HG02623 (cell line): Measurements from ENCODE around the gene SGO1.
"Not testable (repeated sequence)": the region's sequence is repeated elsewhere in the genome, so short reads cannot be mapped to it uniquely, and the experiment has no call there.

Experiments
- ATAC-seq: cut with Tn5 transposase; IDR thresholded peaks from one replicate; pipeline ENCODE4 v1.9.1; 2021; ENCODE audit warnings: moderate library complexity; ENCODE audit not compliant: unreplicated experiment

Gene SGO1

DNA sequence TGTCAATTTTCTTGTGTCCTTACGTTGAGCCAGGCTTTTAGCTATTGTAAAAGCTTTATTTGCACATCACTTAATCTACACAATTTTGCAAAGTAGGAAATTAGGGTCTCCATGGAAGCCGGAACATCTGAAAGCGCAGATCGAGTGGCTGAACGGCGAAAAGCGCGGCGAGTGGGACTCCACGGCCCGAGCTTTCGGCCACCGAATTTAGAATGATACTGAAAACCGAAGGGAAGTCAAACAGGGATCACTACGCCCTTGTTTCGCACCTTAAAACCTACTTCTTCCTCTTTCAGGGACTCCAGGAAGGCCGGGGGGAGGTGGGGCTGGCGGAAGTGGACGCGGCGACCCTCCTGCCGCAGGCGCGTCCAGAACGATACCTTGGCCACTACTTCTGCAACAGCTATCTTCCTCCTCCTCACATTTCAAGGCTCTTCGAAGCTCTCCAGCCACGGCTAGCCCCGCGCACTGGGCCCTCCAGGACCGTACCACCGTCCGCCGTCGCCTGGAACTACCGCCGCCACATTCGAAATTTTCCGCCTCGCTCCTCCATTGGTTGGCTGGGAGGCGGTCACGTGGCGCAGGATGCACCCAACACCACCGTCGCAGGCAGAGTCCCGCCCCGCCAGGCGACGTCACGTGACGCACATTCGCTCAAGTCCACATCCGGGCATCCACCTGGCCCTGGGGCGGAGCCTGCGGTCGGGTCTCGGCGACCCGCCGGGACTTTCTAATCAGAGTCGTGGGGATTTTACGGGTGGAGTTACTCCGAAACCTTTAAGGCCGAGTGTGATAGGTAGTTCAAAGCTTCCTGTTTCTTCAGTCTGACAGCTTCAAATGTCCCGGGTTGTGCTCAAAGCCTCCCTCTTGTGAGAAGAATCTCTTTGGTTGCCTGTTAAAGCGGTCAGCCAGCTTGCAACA lies at the start of gene SGO1:
TSS of gene SGO1 (minus strand) at position 528 of the 921 bp plus-strand sequence. CDS start 2,179 bp downstream, outside the sequence.
- ATAC-seq, result peak; percentile 94

DNA sequence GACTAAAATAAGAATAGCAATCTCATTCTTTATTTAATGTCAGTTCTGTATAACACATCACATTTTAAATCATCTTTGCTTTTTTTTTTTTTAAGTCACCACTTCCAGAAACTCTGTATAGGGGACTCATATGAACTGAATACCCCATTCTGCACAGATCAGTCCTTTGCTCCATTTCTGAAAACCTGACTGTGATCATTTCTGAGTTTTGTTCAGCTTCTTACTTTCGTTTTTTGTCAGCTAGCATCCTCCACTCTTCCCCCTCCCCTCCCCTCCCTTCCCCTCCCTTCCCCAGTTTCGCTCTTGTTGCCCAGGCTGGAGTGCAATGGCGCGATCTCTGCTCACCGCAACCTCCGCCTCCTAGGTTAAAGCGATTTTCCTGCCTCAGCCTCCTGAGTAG lies 49.8 kb upstream of the SGO1 start:
- ATAC-seq, result no peak

DNA sequence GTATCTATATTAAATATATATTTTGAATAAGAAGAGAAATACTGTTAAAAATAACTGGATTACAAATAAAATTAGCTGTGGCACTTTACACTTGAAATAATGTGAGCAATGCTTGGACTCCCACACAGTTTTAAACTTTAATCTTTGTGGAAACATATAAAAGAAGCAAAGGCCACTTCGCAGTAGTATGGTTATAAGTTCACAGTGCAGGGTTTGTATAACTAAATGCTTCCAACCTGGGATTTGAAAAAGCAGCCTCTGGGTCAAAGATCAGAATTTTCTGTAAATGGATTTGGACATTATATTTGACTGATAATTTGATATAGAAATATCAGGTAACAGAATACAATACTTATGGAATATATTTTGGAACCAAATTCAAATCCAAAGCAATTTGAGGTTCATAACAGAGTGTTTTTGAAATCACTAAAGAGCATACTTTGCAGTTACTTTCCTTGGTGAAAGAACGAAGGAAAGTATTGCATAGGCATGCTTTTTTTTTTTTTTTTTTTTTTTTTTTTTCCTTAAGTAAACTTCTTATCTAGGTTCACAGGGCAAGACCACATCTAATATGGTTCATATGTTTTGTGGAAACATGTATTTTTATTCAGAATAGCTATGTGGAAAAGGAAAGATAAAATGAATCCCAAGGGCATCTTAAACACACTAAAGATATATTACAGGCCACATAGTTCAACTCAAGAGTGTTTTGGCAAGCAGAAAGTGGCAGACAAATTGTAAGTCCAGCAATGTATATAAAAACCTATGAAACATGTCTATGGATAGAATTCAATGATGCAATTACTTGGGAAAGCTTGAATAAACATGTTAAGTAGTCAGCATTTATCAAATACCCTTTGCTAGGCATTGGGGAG lies 47.1 kb upstream of the SGO1 start:
- ATAC-seq, result no peak

DNA sequence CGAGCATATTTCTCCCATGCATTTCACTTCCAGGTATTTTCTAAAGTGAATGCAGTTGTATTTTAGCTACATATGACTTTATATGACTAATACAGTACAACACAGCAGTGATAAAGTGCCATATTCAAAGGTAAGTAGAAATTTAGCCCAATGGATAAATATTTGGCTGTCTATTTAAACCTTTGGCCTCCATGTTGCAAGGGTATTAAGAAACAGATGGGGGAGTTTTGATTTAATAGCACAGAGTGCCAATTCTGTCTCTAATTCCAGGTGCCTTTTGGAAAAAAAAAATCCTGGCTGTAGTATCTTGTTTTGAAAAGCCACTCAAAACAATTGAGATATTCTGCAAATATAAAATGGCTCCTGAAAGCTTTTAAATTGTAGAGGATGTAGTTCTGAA lies 44.9 kb upstream of the SGO1 start:
- ATAC-seq, result no peak

DNA sequence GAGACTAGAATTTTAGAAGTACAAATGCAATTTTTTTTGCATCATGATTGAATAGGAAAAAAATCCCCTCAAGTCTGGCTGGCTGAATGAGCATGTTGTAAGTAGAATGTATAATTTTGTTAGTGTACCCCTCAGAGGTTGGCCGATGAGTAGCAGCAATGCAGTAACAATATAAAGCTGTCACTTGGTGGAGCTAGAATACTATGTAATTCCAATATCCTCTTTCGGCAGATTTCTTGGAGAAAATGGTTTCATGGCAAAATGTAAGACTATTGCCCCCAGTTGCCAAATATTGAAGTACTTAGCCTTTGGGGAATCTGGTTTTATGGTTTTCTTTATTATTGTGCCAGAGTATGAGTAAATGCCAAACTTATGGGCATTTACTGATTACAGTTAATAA lies 39.8 kb upstream of the SGO1 start:
- no peak for ATAC-seq

- ATAC-seq, result no peak
Measured at GRCh38 chr3:20222274-20222673, 36.3 kb upstream of the SGO1 start.

- ATAC-seq, result no peak
Measured at GRCh38 chr3:20218215-20218614, 32.2 kb upstream of the SGO1 start.

- ATAC-seq, result no peak
Measured at GRCh38 chr3:20215636-20216035, 29.6 kb upstream of the SGO1 start.

GRCh38 chr3:20213491-20213890 lies 27.5 kb upstream of the SGO1 start:
- not testable (repeated sequence) for ATAC-seq

- not testable (repeated sequence) for ATAC-seq
Measured at GRCh38 chr3:20207945-20208344, 21.9 kb upstream of the SGO1 start.

GRCh38 chr3:20205898-20206297 lies 19.9 kb upstream of the SGO1 start:
- ATAC-seq, result not testable (repeated sequence)

DNA sequence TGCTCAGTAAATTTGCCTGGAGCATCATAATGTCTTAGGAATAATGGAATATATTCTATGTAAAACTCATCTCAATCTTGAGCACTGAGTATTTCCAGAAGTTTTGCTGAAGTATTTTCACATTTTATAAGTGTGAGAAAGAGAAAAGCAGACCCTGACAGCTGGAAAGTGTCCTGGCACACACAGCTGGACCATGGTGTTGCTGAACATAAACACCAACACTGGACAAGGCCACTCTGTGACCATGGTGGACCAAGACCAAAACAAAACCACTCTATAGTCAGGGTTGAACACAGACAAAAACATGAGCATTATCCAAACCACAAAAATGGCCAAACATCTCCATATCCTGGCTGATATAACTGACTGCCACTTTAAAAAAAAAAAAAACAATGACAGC lies 15.1 kb upstream of the SGO1 start:
- no peak for ATAC-seq

GRCh38 chr3:20197775-20198174 lies 11.8 kb upstream of the SGO1 start:
- ATAC-seq, result no peak

GRCh38 chr3:20194793-20195460 lies 8.9 kb upstream of the SGO1 start:
- no peak for ATAC-seq

GRCh38 chr3:20190991-20191390 lies 5.0 kb upstream of the SGO1 start:
- ATAC-seq, result no peak

DNA sequence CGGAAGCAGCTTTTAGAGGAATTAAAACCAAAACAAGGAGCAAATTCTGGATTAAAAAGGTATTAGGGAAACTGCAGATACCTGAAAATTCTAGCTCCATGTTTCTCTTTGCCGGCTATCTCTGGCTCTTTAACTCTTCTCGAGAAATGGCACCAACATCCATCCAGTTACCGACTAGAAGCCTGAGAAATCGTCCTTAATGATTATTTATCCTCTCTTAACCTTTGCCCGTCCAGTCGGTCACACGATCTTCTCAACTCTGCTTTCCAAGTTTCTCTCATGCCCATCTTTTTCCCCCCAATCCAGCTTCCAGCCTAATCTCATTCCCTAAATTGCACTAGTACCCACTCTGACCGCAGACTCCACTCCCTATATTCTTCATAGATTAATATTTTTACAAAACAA lies 596 bp upstream of the SGO1 start:
- ATAC-seq, result peak; percentile 1

GRCh38 chr3:20185331-20185678 lies 701 bp downstream of the SGO1 start:
- no peak for ATAC-seq

GRCh38 chr3:20182206-20182605 lies 3.8 kb downstream of the SGO1 start:
- ATAC-seq, result no peak

DNA sequence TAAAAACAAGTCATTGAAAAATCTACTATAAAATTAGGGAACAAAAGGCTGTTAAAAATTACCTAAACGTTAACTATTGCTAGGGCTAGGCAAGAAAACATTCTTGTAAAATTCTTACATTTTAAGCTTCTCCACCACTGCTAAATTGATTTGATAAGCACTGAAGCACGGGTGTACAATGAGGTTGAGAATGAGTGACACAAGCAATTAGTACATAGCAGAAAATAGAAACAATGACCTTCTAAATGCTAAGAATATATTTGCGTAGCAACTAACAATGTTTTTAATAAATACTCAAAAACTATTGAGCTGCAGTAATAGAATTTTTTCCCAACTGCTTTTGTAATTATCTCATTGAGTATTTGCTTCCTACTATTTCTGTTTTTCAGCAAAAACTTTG lies 4.7 kb downstream of the SGO1 start:
- no peak for ATAC-seq

DNA sequence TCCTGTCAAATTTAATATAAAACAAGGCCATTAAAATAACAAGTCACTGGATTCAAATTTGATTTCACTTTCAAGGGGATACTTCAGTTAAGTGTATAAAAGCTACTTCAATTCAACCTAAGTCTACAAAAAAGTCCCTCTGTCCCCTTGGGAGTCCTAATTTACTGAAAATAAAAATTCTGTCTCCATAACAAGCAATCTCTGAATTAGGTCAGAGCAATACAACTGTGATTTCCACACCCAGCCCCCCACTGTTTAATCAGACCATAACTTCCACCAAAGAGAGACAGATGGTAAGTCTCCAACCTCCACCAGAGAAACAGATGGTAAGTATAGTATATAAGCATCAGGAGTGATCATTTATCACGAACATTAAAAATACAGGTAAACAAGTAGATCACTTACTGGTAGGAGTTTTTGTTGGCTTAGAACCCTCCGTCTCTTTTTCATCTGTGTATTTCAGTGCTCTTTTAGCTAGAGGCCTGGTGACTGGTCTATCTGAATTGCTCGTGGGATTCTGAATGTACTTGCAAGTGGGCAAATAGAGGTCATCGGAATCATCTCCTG lies 12.1 kb downstream of the SGO1 start:
- no peak for ATAC-seq

GRCh38 chr3:20161714-20162113 lies 24.3 kb downstream of the SGO1 start:
- ATAC-seq, result no peak
